GM15510 (cell line): ENCODE measurements around the gene ZCCHC9.

ENCODE experiments used
- POLR2A ChIP-seq: IDR thresholded peaks from 3 replicates; pipeline ENCODE4 v1.6.1; 2011; ENCODE audit warnings: borderline replicate concordance; ENCODE audit not compliant: insufficient read length; ENCODE audit errors: extremely low read depth

ZCCHC9 gene

GRCh38 chr5:81336556-81336955 is 35.2 kb downstream of the ZCCHC9 start:
- TF ChIP-seq POLR2A, result no peak

DNA sequence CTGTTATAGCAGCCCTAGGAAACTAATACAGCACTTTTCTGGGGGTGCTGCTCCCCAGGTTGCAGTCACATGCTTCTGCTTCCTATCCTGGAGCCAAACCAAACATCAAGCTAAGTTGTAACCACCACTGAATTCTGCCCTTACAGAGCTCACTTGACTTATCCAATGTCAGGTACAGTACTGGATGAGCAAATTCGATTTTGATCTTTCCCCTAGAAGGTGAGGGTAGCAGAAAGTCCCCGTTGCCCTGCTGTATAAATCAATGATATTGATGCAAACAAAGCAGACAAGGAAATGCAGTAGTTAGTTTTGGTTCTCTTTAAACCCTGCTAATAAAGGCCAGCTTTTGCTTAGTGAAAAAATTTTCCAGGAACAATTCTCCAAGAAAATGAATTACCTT is 36.4 kb downstream of the ZCCHC9 start:
- no peak for TF ChIP-seq POLR2A

GRCh38 chr5:81344736-81345135 is 43.3 kb downstream of the ZCCHC9 start:
- TF ChIP-seq POLR2A, result no peak

DNA sequence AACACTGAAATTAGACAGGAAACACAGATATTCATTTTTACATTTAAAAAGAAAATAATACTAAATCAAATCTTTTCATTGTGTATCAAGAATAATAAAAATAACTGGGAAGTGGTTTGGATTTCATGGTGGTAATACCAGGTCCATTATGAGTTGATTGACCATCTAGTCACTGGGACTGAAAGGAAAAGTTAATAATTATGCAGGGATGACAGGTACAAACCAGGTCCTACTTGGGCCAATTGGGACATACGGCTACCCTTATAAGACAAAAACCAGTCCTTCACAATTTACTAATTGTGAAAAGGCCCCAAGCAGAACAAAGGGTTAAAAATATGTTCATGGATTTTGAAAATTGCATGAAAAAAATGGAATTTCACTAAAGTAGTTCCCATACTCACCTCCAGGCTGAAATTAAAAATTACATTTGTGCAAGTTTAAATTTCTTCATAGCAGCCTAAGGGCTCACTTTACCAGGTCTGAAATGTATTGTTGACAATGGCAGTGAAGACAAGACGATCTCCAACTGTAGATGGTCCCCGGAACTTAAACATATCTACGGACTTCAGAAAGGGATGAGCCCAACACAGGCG is 44.1 kb downstream of the ZCCHC9 start:
- TF ChIP-seq POLR2A, result no peak

- TF ChIP-seq POLR2A, result no peak
Measured at GRCh38 chr5:81349161-81349560, 47.8 kb downstream of the ZCCHC9 start.

DNA sequence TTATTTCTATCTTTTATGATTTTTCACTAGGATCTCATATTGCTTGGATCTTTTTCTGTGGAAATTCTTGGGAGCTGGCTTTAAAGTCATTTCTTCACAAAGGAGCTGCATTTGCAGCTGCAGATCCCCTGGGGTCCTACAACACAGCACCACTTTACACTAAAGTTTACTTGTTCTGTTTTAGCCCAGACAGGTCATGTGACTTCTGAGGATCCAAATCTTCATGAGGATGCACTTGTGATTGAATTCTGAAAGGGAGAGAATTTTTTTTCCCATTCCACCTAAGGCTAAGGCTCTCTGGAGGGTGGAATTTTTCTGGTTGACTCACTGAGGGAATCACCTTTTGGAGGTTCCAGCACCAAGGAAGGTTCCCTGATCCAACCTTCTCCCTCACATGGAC is 49.1 kb downstream of the ZCCHC9 start:
- TF ChIP-seq POLR2A, result no peak

- TF ChIP-seq POLR2A, result no peak
Measured at GRCh38 chr5:81353189-81353588, 51.8 kb downstream of the ZCCHC9 start.

GRCh38 chr5:81354093-81354492 is 52.7 kb downstream of the ZCCHC9 start:
- TF ChIP-seq POLR2A, result no peak

DNA sequence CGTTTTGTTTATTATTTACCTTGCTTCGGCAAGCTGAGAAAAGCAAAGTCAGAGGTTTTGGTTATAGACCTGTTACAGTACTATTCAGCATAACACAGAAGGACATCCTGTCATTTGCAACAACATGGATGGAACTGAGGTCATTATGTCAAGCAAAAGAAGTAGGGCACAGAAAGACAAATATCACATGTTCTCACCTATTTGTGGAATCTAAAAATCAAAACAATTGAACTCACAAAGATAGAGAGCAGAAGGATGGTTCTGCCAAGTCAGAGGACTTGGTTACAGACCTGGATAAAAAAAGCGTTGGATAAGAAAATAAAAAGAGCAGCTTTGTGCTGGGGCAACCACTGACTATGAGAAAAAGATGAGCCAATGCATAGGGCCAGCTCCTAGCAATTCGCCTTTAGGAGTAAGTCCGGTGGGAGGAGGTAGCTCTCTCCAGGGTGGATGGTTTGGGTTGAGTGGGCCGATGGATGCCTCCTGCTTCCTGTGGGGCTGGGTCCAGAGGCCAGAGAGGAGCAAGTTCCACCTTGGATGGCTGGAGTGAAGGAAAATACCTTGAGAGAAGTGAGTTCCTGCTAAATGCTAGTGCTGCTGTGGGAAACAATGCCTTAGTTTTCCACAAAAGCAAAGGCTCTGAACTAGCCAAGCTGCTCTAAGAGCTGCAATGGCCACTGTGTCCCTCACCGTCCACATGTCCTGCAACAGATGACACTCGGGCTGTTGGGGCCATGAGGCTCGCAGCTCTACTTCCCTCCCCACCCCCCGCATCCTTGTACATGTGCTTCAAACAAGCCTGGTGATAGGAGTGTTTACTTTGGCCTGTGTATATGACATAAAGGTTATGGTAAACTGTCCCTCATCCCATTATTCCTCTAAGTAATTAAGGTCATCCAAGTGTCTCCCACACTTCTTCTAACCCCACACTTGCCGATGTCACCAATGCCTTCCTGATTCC is 54.2 kb downstream of the ZCCHC9 start:
- no peak for TF ChIP-seq POLR2A

- TF ChIP-seq POLR2A, result no peak
Measured at GRCh38 chr5:81359108-81359507, 57.7 kb downstream of the ZCCHC9 start.

- TF ChIP-seq POLR2A, result no peak
Measured at GRCh38 chr5:81359881-81360280, 58.5 kb downstream of the ZCCHC9 start.

- no peak for TF ChIP-seq POLR2A
Measured at GRCh38 chr5:81360640-81361039, 59.3 kb downstream of the ZCCHC9 start.

DNA sequence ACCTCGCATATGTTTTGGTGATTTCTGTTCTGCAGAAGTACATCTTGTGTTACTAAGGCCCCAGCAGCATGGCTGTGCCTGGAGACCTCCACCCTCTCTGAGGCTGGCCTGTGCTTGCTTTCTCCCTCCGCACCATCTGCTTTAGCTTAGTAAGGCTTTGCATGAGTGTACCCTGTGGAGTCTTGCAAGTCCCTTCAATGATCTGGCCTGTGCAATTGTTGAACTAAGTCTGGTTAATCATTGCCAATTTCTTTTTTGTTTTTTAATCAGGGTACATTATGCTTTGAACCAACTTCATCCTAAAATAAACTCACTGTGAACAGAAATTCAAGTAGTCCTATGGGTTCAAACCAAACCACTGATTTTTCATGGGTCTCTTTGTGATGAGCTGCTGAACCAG is 60.2 kb downstream of the ZCCHC9 start:
- TF ChIP-seq POLR2A, result no peak
